CD4-positive, alpha-beta T cell treated with Interferon alpha-2 for 1 hour (primary cell): ENCODE measurements around the gene KDM1A.
"Not testable (repeated sequence)": the region's sequence is repeated elsewhere in the genome, so short reads cannot be mapped to it uniquely, and the experiment has no call there.

Experiments used
- DNase-seq, 2 donors: peaks; one replicate each; pipeline ENCODE4 v3.0.0-alpha.2; 2020 to 2022

The KDM1A gene

GRCh38 chr1:23019094-23019862, at the start of gene KDM1A:
Gene KDM1A, plus strand, starts transcription at chr1:23019468. Its CDS starts 129 bp downstream, at chr1:23019597.
- peak; percentile 95 to 96 for DNase-seq

- DNase-seq, result no peak
Measured at GRCh38 chr1:22970096-22970495, 49.2 kb upstream of the KDM1A start.

GRCh38 chr1:22971161-22971560, 48.1 kb upstream of the KDM1A start:
- DNase-seq, result no peak

GRCh38 chr1:22971611-22972405, 47.5 kb upstream of the KDM1A start:
- DNase-seq, result no peak

- no peak for DNase-seq
Measured at GRCh38 chr1:22972760-22973159, 46.5 kb upstream of the KDM1A start, which contains the start of gene LACTBL1. Gene LACTBL1, minus strand, starts transcription at chr1:22972866. Its CDS starts 550 bp downstream, at chr1:22972316.

- DNase-seq, result no peak
Measured at GRCh38 chr1:22975694-22976093, 43.6 kb upstream of the KDM1A start.

- DNase-seq, result no peak
Measured at GRCh38 chr1:22976127-22976460, 43.2 kb upstream of the KDM1A start.

- DNase-seq, result peak; percentile 47 to 56
Measured at GRCh38 chr1:22976461-22977243, 42.6 kb upstream of the KDM1A start.

GRCh38 chr1:22978299-22978698, 41.0 kb upstream of the KDM1A start:
- no peak for DNase-seq

GRCh38 chr1:22980471-22980790, 38.8 kb upstream of the KDM1A start:
- not testable (repeated sequence) for DNase-seq

- DNase-seq, result no peak
Measured at GRCh38 chr1:22983944-22984343, 35.3 kb upstream of the KDM1A start.

GRCh38 chr1:22992384-22992783, 26.9 kb upstream of the KDM1A start:
- DNase-seq, result not testable (repeated sequence)

GRCh38 chr1:22993220-22993795, 26.0 kb upstream of the KDM1A start:
- not testable (repeated sequence) for DNase-seq

GRCh38 chr1:22995774-22996173, 23.5 kb upstream of the KDM1A start:
- no peak for DNase-seq

- DNase-seq, result not testable (repeated sequence)
Measured at GRCh38 chr1:22997528-22997927, 21.7 kb upstream of the KDM1A start.

- not testable (repeated sequence) for DNase-seq
Measured at GRCh38 chr1:23000133-23000532, 19.1 kb upstream of the KDM1A start.

- DNase-seq, result not testable (repeated sequence)
Measured at GRCh38 chr1:23002218-23002617, 17.1 kb upstream of the KDM1A start.

- DNase-seq, result no peak
Measured at GRCh38 chr1:23004112-23004511, 15.2 kb upstream of the KDM1A start.

- not testable (repeated sequence) for DNase-seq
Measured at GRCh38 chr1:23004769-23005168, 14.5 kb upstream of the KDM1A start.

GRCh38 chr1:23007106-23007505, 12.2 kb upstream of the KDM1A start:
- DNase-seq, result no peak

GRCh38 chr1:23008901-23009300, 10.4 kb upstream of the KDM1A start:
- DNase-seq, result no peak

- DNase-seq, result not testable (repeated sequence)
Measured at GRCh38 chr1:23010025-23010424, 9.2 kb upstream of the KDM1A start.

GRCh38 chr1:23013657-23014056, 5.6 kb upstream of the KDM1A start:
- no peak for DNase-seq
